Stomach (tissue), 4 donors: ENCODE measurements around the gene CPLX1.

Experiments
- CTCF ChIP-seq, 7 experiments: fragments of 450-650 bp in 4 of 7; fragments of 200-600 bp in 3 of 7; sonication (generic) in 3 of 7; IDR thresholded peaks; one replicate each; pipeline ENCODE4 v1.5.1; 2016 to 2019; ENCODE audit warnings: antibody characterized with exemption in 7 of 7, control low read depth in 2 of 7, mild to moderate bottlenecking in 1 of 7
- EP300 ChIP-seq: sonication (generic); formaldehyde crosslinking; IDR thresholded peaks from one replicate; pipeline ENCODE4 v1.6.1; 2017; ENCODE audit warnings: antibody characterized with exemption
- POLR2A ChIP-seq, 4 donors: fragments of 450-650 bp; IDR thresholded peaks; one replicate each; pipeline ENCODE4 v1.6.1; 2016; ENCODE audit warnings: antibody characterized with exemption in 4 of 4, control low read depth in 2 of 4, mild to moderate bottlenecking in 1 of 4, moderate library complexity in 1 of 4
- POLR2AphosphoS5 ChIP-seq, 3 donors: sonication (generic); formaldehyde crosslinking; IDR thresholded peaks; one replicate each; pipeline ENCODE4 v1.6.1; 2016; ENCODE audit warnings: antibody characterized with exemption in 3 of 3

DNA sequence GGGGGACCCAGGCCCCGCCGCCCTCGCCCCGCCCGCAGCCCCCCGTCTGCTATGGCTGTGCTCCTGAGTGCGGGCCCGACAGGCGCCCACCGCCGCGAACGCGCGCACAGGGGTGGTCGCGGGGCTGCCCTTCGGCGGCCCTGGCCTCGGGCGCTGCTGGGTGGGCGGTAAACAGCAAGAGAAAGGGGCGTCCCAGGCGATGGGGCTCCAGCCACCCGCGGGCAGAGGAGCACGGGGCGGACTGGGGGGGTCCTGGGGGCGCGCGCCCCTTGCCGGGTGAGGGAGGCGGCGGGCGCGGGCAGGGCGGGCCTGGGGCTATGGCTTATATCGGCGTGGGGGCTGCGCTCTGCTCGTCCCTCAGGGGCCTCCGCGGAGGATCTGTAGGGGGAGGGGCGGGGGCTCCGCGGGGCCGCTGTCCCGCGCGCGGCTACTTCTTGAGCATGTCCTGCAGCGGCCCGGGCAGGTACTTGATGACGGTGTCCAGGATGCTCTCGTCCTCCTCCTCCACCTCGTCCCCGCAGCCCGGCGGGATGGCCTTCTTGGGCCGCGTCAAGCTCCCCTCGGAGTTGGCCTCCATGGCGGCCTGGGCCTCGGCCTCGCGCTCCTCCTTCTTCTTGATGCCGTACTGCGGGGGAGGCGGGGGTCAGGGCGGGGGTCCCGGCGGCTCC lies 39.7 kb downstream of the CPLX1 start:
- TF ChIP-seq EP300 (no peak), CTCF (IDR thresholded peaks at IDR 0.05) (no peak), POLR2A (IDR thresholded peaks at IDR 0.05) (no peak), POLR2AphosphoS5 (IDR thresholded peaks at IDR 0.05) (no peak)
